Thyroid gland (tissue), 4 donors: ENCODE measurements around the gene NHLRC4. TPM values are rescaled to one million over a fixed set of nuclear protein-coding genes. Genes with fewer than 3 reads are reported as not detected.

ENCODE experiments used
- DNase-seq, 2 donors: peaks; one replicate each; pipeline ENCODE4 v3.0.0-alpha.2; 2019
- H3K27ac ChIP-seq, 3 donors: fragments of 200-600 bp; sonication (generic); 1 replicate in 2 of 3; 2 replicates in 1 of 3; pipeline ENCODE4 v1.5.1; 2016 to 2019; ENCODE audit warnings: mild to moderate bottlenecking in 1 of 3, moderate library complexity in 1 of 3
- H3K27me3 ChIP-seq: fragments of 200-600 bp; sonication (generic); one replicate; pipeline ENCODE4 v1.5.1; 2019
- H3K36me3 ChIP-seq, 2 donors: fragments of 200-600 bp; sonication (generic); one replicate each; pipeline ENCODE4 v1.5.1; 2016 to 2019
- H3K4me1 ChIP-seq, 2 donors: fragments of 200-600 bp; sonication (generic); one replicate each; pipeline ENCODE4 v1.5.1; 2017 to 2019
- H3K4me3 ChIP-seq, 3 donors: fragments of 200-600 bp; sonication (generic); replicated peaks in 1 of 3; 1 replicate in 2 of 3; 2 replicates in 1 of 3; pipeline ENCODE4 v1.5.1; 2016; ENCODE audit warnings: mild to moderate bottlenecking in 1 of 3
- H3K9me3 ChIP-seq: fragments of 200-600 bp; sonication (generic); one replicate; pipeline ENCODE4 v1.5.1; 2017
- CTCF ChIP-seq, 6 experiments: fragments of 200-600 bp in 3 of 6; fragments of 450-650 bp in 3 of 6; sonication (generic) in 3 of 6; IDR thresholded peaks; one replicate each; pipeline ENCODE4 v1.5.1; 2016 to 2019; ENCODE audit warnings: antibody characterized with exemption in 6 of 6, mild to moderate bottlenecking in 2 of 6, inconsistent platforms in 1 of 6, moderate library complexity in 1 of 6
- POLR2A ChIP-seq, 2 donors: fragments of 450-650 bp; IDR thresholded peaks; one replicate each; pipeline ENCODE4 v1.6.1; 2017; ENCODE audit warnings: antibody characterized with exemption in 2 of 2, mild to moderate bottlenecking in 2 of 2, moderate library complexity in 1 of 2
- WGBS, 2 donors: methylation state at CpG; one replicate each; pipeline ENCODE4 v1.1.5; 2017; 5-methylcytosine and 5-hydroxymethylcytosine counted together
- intact Hi-C: fragments of 100-400 bp; cut with DNase I; formaldehyde crosslinking; loops from one replicate; pipeline ENCODE4 v1.15.1; 2023
- total RNA-seq, 4 donors: library from RNA; depleted of rRNA; stranded (reverse); fragments of >200 nt; gene quantifications; one replicate each; pipeline ENCODE4 v1.2.3, GENCODE V29; 2016

NHLRC4 gene
- total RNA-seq, 4 donors from 2014 or later, result 0.63 to 0.81 (median 0.67) TPM; not detected in 1

- TF ChIP-seq CTCF (IDR thresholded peaks at IDR 0.05), result no peak
- TF ChIP-seq POLR2A (IDR thresholded peaks at IDR 0.05), result no peak
- intact Hi-C loops, result no loop called here
- Histone ChIP-seq H3K9me3 (no peaks in the 10 kb centered on the region), H3K4me3 (no peak overlapping the region), H3K4me1 (no peaks in the 10 kb centered on the region), H3K36me3 (peaks cover 13 to 16% of the 10 kb centered on the region in 2 donors), H3K27me3 (no peaks in the 10 kb centered on the region), H3K27ac (no peak overlapping the region)
- WGBS, 2 donors, result 97 to 99% methylated on average over 27 to 34 of the region's 54 CpGs
- no peak for DNase-seq
These were observed 17.1 kb upstream of the NHLRC4 start for GRCh38 chr16:549544-550263.

GRCh38 chr16:551210-551609 is 15.6 kb upstream of the NHLRC4 start:
- Histone ChIP-seq H3K4me1 (no peaks in the 10 kb centered on the region), H3K36me3 (peaks cover 13 to 16% of the 10 kb centered on the region in 2 donors), H3K27ac (no peak overlapping the region), H3K27me3 (no peaks in the 10 kb centered on the region), H3K9me3 (no peaks in the 10 kb centered on the region), H3K4me3 (no peak overlapping the region)
- TF ChIP-seq CTCF (IDR thresholded peaks at IDR 0.05) (no peak), POLR2A (IDR thresholded peaks at IDR 0.05) (no peak)
- 96 to 99% methylated on average over 12 to 23 of the region's 28 CpGs for WGBS, 2 donors
- intact Hi-C loops, result no loop called here
- no peak for DNase-seq

DNA sequence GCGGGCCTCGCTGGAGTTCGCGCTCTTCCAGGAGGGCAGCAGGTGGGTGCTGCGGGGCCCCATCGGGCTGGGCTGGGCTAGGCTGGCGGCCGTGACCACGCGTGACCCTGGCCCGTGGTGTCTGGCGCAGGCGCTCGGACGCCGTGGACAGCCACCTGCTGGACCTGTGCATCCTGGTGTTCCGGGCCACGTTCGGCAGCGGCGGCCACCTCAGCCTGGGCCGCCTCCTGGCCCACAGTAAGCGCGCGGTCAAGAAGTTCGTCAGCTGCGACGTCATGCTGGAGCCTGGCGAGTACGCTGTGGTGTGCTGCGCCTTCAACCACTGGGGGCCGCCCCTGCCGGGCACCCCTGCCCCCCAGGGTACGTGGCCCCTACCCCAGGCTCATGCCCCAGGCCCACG is 14.6 kb upstream of the NHLRC4 start:
- no peak for DNase-seq
- Histone ChIP-seq H3K36me3 (peaks cover 13 to 16% of the 10 kb centered on the region in 2 donors), H3K27ac (no peak overlapping the region), H3K4me1 (no peaks in the 10 kb centered on the region), H3K9me3 (no peaks in the 10 kb centered on the region), H3K27me3 (no peaks in the 10 kb centered on the region), H3K4me3 (no peak overlapping the region)
- intact Hi-C loops, result no loop called here
- no peak for TF ChIP-seq POLR2A (IDR thresholded peaks at IDR 0.05)
- TF ChIP-seq CTCF (IDR thresholded peaks at IDR 0.05), result no peak
- 96% methylated on average over 27 of the region's 35 CpGs; no CpG with 5 or more reads in 1 of the 2 donors for WGBS, 2 donors

DNA sequence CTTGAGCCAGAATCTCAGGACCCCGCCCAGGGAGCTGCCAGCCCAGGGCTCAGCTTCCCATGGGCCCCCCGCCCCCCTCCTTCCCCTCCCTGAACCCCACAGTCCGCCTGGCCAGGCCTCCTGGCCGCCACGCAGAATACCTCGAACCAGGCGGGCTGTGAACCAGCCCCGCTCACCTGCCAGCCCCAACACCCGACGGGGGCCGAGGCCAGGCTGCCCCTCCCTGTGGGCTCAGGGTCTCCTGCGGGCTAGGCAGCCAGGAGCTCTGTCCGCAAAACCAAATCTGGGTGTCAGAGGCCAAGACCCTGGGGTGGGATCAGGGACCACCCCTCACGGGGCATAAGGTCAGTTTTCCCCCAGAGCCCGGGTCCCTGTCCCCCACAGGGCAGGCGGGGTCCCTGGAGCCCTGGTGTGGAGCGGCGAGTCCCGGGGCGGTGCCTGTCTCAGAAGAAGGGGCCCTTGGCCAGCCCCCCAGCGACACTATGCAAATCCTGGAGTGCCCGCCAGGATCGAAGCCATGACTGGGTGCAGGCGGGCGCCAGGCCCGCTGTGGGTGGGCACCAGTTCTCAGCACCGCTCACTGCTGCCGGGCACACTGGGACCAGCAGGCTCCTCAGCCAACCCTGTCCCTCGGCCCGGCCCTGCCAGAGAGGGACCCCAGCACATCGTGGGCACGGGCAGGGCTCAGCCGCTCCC is 13.1 kb upstream of the NHLRC4 start:
- WGBS, 2 donors, result 92 to 100% methylated on average over 1 to 16 of the region's 33 CpGs
- TF ChIP-seq CTCF (IDR thresholded peaks at IDR 0.05) (no peak), POLR2A (IDR thresholded peaks at IDR 0.05) (no peak)
- no peaks in the 10 kb centered on the region for H3K9me3 ChIP-seq
- H3K4me3 ChIP-seq, result no peak overlapping the region
- H3K4me1 ChIP-seq, result peaks cover 8 to 10% of the 10 kb centered on the region in 2 donors
- no peaks in the 10 kb centered on the region for H3K27me3 ChIP-seq
- DNase-seq, result no peak
- H3K27ac ChIP-seq, result no peak overlapping the region
- H3K36me3 ChIP-seq, result peaks cover 13 to 16% of the 10 kb centered on the region in 2 donors
- intact Hi-C loops, result no loop called here

GRCh38 chr16:554297-554621 is 12.5 kb upstream of the NHLRC4 start:
- H3K4me3 ChIP-seq, result no peak overlapping the region
- H3K9me3 ChIP-seq, result no peaks in the 10 kb centered on the region
- DNase-seq, result no peak
- H3K36me3 ChIP-seq, result peaks cover 11 to 13% of the 10 kb centered on the region in 2 donors
- WGBS, 2 donors, result 89 to 92% methylated on average over 11 of the region's 11 CpGs
- no peak for TF ChIP-seq POLR2A (IDR thresholded peaks at IDR 0.05)
- no peak for TF ChIP-seq CTCF (IDR thresholded peaks at IDR 0.05)
- H3K27me3 ChIP-seq, result no peaks in the 10 kb centered on the region
- no peak overlapping the region for H3K27ac ChIP-seq
- intact Hi-C loops, result no loop called here
- peaks cover 13 to 15% of the 10 kb centered on the region in 2 donors for H3K4me1 ChIP-seq
